Measurements from ENCODE around the gene FEN1.

Gene FEN1

GRCh38 chr11:61797263-61797944 lies 4.7 kb downstream of the FEN1 start:
- no peak overlapping the region for H3K27ac ChIP-seq (ENCODE audit: poor library complexity, severe bottlenecking)
- ATAC-seq (ENCODE audit: low read depth): peak; percentile 35; the same call in 2 of the 3 replicates
- no peak overlapping the region for H3K4me3 ChIP-seq (ENCODE audit: severe bottlenecking)
- no peaks in the 10 kb centered on the region for H3K27me3 ChIP-seq (ENCODE audit: insufficient read depth, poor library complexity, severe bottlenecking)
- H3K36me3 ChIP-seq (ENCODE audit: low read depth): peaks cover 74% of the 10 kb centered on the region
- H3K4me1 ChIP-seq (ENCODE audit: insufficient read depth, poor library complexity, severe bottlenecking): peaks cover 10% of the 10 kb centered on the region
- no peaks in the 10 kb centered on the region for H3K9me3 ChIP-seq (ENCODE audit: severe bottlenecking)
- DNase-seq (ENCODE audit: low spot score): no peak
- TF ChIP-seq CTCF (IDR thresholded peaks at IDR 0.05; ENCODE audit: poor library complexity, severe bottlenecking): peak; percentile 90

- DNase-seq (ENCODE audit: low spot score) (no peak), ATAC-seq (ENCODE audit: low read depth) (no peak)
- no peak for TF ChIP-seq CTCF (IDR thresholded peaks at IDR 0.05; ENCODE audit: poor library complexity, severe bottlenecking)
- Histone ChIP-seq H3K27me3 (ENCODE audit: insufficient read depth, poor library complexity, severe bottlenecking) (no peaks in the 10 kb centered on the region), H3K36me3 (ENCODE audit: low read depth) (peaks cover 88% of the 10 kb centered on the region), H3K4me1 (ENCODE audit: insufficient read depth, poor library complexity, severe bottlenecking) (no peaks in the 10 kb centered on the region), H3K27ac (ENCODE audit: poor library complexity, severe bottlenecking) (no peak overlapping the region), H3K4me3 (ENCODE audit: severe bottlenecking) (no peak overlapping the region), H3K9me3 (ENCODE audit: severe bottlenecking) (no peaks in the 10 kb centered on the region)
Observed at GRCh38 chr11:61799665-61800284, 7.1 kb downstream of the FEN1 start.

- no peaks in the 10 kb centered on the region for H3K27me3 ChIP-seq (ENCODE audit: insufficient read depth, poor library complexity, severe bottlenecking)
- no peak overlapping the region for H3K4me3 ChIP-seq (ENCODE audit: severe bottlenecking)
- peaks cover 88% of the 10 kb centered on the region for H3K36me3 ChIP-seq (ENCODE audit: low read depth)
- ATAC-seq (ENCODE audit: low read depth) (no peak), DNase-seq (ENCODE audit: low spot score) (no peak)
- no peaks in the 10 kb centered on the region for H3K9me3 ChIP-seq (ENCODE audit: severe bottlenecking)
- TF ChIP-seq CTCF (IDR thresholded peaks at IDR 0.05; ENCODE audit: poor library complexity, severe bottlenecking): no peak
- H3K4me1 ChIP-seq (ENCODE audit: insufficient read depth, poor library complexity, severe bottlenecking): no peaks in the 10 kb centered on the region
- peak overlapping the region; percentile 4 for H3K27ac ChIP-seq (ENCODE audit: poor library complexity, severe bottlenecking)
Observed at GRCh38 chr11:61800331-61801281, 7.9 kb downstream of the FEN1 start.

GRCh38 chr11:61802605-61803004 lies 9.9 kb downstream of the FEN1 start:
- no peak for DNase-seq (ENCODE audit: low spot score)
- H3K4me3 ChIP-seq (ENCODE audit: severe bottlenecking): no peak overlapping the region
- ATAC-seq (ENCODE audit: low read depth): no peak
- no peaks in the 10 kb centered on the region for H3K27me3 ChIP-seq (ENCODE audit: insufficient read depth, poor library complexity, severe bottlenecking)
- H3K9me3 ChIP-seq (ENCODE audit: severe bottlenecking): no peaks in the 10 kb centered on the region
- no peak overlapping the region for H3K27ac ChIP-seq (ENCODE audit: poor library complexity, severe bottlenecking)
- H3K36me3 ChIP-seq (ENCODE audit: low read depth): peaks cover 86% of the 10 kb centered on the region
- TF ChIP-seq CTCF (IDR thresholded peaks at IDR 0.05; ENCODE audit: poor library complexity, severe bottlenecking): no peak
- no peaks in the 10 kb centered on the region for H3K4me1 ChIP-seq (ENCODE audit: insufficient read depth, poor library complexity, severe bottlenecking)
